ENCODE data around the gene OLFM1. TPM values are rescaled to one million over a fixed set of nuclear protein-coding genes. Genes with fewer than 3 reads are reported as not detected.

Gene OLFM1
- total RNA-seq, 1 experiment from 2014 or later, result 3.5 TPM

GRCh38 chr9:135091545-135091944 is 4.1 kb downstream of the OLFM1 start:
- RAD21 ChIA-PET (ENCODE audit: low non-redundant PET in 1 of 2, low total read pairs in 2 of 2, uncharacterized antibody in 2 of 2, unreplicated experiment in 2 of 2), result no interaction called here
- DNase-seq (ENCODE audit: low read depth, low spot score) (no peak), ATAC-seq (no peak)
- Histone ChIP-seq H3K27ac (ENCODE audit: low read depth, low read length) (no peak overlapping the region), H3K36me3 (ENCODE audit: control insufficient read depth in 1 of 2, insufficient read depth in 2 of 2, low read length in 2 of 2) (no peaks in the 10 kb centered on the region), H3K27me3 (ENCODE audit: insufficient read depth, low read length) (peaks cover 9% of the 10 kb centered on the region; the same call in 1 of the 2 replicates), H3K79me2 (ENCODE audit: insufficient read depth, low read length) (no peaks in the 10 kb centered on the region), H2AFZ (ENCODE audit: low read depth, low read length, poor library complexity, severe bottlenecking) (no peak overlapping the region), H3K9ac (ENCODE audit: low read length) (no peak overlapping the region), H3K4me3 (replicated peaks in 1 of 2; ENCODE audit: low read depth in 1 of 2, low read length in 2 of 2) (no peak overlapping the region), H3K9me2 (ENCODE audit: insufficient read depth) (no peaks in the 10 kb centered on the region), H3K4me2 (ENCODE audit: low read length) (no peak overlapping the region), H3K4me1 (ENCODE audit: control insufficient read depth in 1 of 2, insufficient read depth in 2 of 2, low read length in 2 of 2) (peaks cover 2 to 4% of the 10 kb centered on the region in 2 experiments; a peak in 1 of 4 replicates), H4K20me1 (ENCODE audit: insufficient read depth) (no peaks in the 10 kb centered on the region), H3K9me3 (ENCODE audit: control insufficient read depth in 1 of 2, insufficient read depth in 1 of 2, low read depth in 1 of 2, low read length in 2 of 2) (no peaks in the 10 kb centered on the region)
- TF ChIP-seq YY1 (IDR thresholded peaks at IDR 0.05; ENCODE audit: extremely low read depth, insufficient replicate concordance, low read depth, low read length) (no peak), FOSL1 (IDR thresholded peaks at IDR 0.05; ENCODE audit: low read depth) (no peak), REST (IDR thresholded peaks at IDR 0.05; ENCODE audit: low read depth) (no peak), CBX3 (IDR thresholded peaks at IDR 0.05; ENCODE audit: low read depth) (no peak), ZFX (IDR thresholded peaks at IDR 0.05) (no peak), ZNF274 (IDR thresholded peaks at IDR 0.05; ENCODE audit: low read depth, low read length) (no peak), JUND (IDR thresholded peaks at IDR 0.05) (no peak), EZH2 (IDR thresholded peaks at IDR 0.05) (no peak), SIN3A (IDR thresholded peaks at IDR 0.05; ENCODE audit: low read depth) (no peak), POLR2AphosphoS5 (IDR thresholded peaks at IDR 0.05; ENCODE audit: low read depth, low read length) (no peak), CEBPB (IDR thresholded peaks at IDR 0.05; ENCODE audit: low read depth) (no peak), EGR1 (IDR thresholded peaks at IDR 0.05; ENCODE audit: low read depth) (no peak), ELF1 (IDR thresholded peaks at IDR 0.05; ENCODE audit: borderline replicate concordance, low read depth) (no peak)
- CTCF ChIA-PET, result no interaction called here
- POLR2A ChIA-PET, result no interaction called here
- intact Hi-C loops (cut with micrococcal nuclease), result no loop called here
- BruUV-seq (replicated peaks), result no TSS peak
